CMK (cell line): Measurements from ENCODE around the gene NOTO.
A peak's percentile ranks its signal among the peaks of the same experiment; 100 is the strongest.

ENCODE experiments used
- DNase-seq: peaks from one replicate; pipeline ENCODE4 v3.0.0-alpha.2; 2010; ENCODE audit warnings: low read depth

The NOTO gene

DNA sequence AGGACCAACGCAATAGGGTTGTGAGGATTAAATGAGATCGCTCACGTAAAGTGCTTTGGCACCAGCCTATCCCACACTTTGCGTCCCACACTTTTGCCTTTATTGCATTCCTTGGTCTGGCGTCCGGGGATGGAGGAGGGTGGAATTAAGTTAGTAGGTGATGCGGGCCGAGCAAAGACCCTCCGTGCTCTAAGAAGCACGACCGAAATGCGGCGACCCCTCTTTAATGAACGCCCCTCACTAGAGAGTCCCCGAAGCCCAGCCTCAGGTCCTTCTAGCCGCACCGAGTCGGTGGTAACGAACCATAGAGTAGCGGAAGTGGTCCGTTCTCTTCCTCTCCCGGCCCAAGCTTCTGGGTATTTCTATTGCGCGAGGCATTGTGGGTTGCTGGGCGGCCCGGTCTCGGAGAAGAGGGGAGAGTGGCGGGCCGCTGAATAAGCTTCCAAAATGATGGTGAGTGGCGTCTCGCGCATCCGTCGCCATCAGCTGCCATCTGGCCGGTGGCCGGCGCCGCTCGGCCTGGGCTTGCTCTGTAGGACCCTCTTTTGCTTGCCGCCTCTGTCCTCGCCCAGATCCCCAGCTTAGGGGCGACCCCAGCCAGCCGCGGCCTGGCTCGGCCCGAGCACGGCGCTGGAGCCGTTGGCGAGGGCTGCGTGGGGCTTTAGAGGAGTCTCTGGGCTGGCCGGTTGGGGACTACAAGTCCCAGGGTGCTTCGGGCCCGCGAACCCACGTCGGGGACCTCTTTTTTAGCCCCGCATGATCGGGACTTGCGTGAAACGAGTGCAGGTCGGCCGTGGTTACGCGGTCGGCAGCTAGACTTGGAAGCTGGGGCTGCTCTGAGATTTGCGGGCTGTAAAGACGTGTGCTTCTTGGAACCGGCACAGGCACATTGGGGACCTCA lies 31.8 kb downstream of the NOTO start, which contains the start of gene CCT7:
Gene CCT7 (plus strand): TSS at position 377 of the 901 bp plus-strand sequence. CDS start 71 bp downstream, at position 448.
- peak; percentile 78 for DNase-seq

DNA sequence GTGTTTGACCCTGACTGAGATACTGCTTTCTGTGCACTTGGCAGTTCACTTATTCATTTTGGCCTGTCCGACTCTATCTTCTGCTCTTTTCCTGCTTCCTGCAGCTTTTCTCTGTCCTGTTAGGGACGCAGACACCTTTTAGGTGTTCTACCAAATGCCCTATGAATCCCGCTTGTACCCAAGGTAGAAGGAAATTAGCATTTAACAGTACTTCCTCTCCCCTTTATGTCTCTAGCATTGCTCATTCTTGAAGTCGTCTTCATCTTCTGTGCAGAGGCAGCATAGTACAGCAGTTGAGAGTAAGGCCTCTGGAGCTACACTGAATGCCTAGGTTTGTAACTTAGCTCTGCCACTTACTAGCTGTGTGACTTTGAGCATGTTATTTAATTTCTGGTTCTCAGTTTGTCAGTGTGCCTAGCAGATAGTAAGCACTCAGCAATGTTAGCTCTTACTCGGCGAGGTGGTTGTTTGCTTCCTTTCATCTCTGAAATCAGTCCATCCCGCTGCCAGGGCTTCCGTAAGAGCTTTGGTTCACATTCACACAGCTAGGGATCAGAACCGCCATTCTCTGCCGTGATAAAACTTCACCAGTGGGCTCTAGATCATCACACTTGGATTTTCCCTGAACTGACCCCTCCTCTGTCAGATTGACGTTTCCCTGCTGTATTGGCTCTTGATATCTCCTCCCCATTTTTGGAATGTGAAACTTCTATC lies 33.1 kb downstream of the NOTO start:
- DNase-seq, result no peak

DNA sequence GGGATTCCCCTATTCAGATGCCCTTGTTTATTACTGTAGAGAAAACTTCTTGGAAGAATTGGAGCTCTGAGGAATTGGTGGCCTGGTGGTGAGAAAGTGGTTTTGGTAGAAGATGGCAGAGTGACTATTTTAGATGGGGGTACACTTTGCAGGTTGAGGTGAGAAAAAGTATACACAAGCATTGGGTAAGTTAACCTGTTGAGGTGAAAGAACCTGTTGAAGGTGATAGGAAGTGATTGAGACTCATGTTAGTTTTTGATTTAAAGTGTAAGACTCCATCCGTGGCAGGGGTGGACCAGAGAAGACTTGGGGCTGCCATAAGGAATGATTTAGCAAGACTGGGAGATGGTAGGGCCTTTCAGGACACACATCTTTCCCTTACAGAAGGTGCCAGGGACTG lies 34.8 kb downstream of the NOTO start:
- no peak for DNase-seq

DNA sequence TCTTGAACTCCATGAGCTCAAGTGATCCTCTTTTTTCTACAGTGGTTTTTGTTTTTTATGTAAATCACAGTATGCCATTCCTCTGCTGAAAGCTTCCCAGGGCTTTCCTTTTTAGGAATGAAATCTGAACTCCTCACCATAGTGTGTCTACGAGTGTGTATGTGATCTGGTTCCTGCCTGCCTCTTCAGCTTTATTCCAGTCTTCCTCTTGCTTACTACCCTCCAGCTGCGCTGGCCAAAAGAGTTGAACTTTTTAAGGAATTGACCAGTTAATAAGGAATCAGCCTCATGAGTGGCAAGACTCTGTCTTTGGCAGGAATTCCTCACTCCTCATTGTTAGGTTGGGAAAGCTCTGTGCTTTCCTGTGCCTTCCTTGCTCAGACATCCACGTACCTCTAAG lies 35.8 kb downstream of the NOTO start:
- DNase-seq, result no peak

DNA sequence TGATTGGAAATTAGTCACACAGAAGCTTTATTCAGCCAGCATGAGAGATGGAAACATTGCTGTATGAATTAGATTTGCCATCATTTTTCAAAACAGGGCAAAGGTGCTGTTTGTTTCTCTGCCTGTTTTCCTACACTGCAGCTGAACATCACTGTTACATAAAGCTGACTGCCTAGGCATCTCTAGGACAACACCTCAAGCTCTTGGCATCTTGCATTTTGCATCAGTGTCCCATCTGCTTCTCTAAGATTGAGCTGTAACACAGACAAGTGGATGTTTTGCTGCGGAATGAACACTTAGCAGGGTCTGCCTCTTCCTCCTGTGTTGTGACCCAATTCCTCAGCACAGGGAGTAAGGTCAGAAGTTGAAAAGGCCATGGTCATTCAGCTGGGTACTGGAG lies 36.6 kb downstream of the NOTO start:
- no peak for DNase-seq

DNA sequence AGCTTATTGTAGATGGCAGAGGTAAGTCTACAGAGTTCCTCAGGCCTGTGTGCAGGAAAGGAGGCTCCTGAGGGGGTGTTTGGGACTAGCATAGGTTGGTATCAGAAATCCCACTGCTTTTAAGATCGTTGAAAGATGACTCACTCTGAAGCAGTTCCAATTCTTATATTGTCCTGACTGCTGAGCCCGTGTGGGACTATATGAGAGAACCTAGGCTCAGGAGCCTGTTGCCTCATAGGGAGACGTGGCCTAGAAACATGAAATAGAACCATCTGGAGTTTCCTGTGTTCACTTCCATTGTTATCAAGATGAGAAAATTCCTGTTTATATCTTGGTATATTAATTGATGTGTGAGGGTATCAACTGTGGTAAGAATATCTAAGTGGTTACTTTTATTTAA lies 37.4 kb downstream of the NOTO start:
- DNase-seq, result no peak

DNA sequence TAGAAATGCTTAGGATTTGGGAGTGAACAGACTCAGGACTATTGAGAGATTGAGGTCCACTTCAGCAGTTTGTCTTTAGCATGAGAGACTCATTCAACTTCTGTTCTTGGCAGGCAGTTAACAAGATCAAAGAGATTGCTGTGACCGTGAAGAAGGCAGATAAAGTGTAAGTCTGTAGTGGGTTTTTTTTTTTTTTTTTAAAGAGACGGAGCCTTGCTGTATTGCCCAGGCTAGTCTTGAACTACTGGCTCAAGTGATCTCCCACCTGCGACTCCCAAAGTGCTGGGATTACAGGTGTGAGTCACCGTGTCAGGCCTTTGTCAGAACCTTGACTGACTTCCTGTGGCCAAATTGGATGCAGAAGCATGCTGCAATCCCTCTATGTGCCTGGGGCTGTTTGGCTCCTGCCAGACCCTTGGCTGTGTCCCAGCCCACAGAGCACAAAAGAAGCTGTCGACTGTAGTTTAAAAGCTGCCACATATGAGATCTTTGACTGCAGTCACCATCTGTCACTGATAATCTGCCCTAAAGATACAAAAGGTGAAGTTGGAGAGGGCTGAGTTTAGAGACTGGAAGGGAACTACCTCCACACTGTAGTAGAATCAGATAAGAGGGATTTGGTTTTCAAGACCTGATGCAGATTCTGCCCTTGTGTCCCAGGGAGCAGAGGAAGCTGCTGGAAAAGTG lies 41.7 kb downstream of the NOTO start:
- no peak for DNase-seq

DNA sequence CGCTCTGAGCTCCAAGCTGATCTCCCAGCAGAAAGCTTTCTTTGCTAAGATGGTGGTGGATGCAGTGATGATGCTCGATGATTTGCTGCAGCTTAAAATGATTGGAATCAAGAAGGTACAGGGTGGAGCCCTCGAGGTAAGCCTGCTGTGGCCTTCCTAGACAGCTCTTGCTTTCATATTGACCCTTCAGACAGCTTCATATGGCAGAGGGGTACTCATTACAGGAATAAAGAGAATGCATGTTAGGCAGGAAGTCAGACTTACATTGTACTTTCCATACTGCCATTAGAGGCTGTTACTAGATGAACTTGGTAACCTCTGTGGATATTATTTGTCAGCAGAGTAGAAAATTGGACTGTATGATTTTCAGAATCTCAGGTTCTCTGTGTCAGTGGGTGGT lies 42.2 kb downstream of the NOTO start:
- DNase-seq, result no peak

DNA sequence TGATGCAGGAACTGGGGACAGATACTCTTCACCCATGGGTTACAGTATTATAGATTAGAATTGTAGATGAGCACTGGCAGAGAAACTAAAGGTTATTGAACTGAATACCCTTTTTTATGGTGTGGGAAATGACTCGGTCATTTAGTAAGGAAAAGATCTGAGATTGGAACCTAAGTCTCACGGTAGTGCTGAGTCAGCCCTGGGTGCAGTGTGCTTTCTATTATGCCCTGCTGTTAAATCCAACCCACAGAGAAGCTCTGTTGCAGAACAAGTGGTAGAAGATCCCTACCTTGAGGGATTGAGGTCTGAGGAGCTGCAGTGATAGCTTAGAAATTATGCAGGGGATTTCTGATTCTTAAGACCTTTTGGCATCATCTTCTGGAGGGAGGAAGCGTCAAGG lies 44.5 kb downstream of the NOTO start:
- no peak for DNase-seq

DNA sequence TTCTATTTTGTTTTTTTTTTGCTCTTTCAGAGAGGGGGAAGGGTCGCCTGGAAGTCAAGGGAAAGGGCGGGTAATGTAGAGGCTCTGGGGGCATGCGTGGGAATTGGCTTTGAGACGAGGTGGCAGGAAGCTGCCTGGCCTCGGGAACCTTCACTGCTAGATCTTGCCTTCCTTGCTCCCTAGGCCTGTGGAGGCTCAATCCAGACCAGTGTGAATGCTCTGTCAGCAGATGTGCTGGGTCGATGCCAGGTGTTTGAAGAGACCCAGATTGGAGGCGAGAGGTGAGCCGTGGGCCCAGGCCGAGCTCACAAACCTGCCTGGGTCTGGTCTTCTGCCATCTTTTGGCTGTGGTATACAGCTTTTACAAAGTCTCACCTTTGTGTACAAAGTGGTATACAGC lies 47.3 kb downstream of the NOTO start:
- no peak for DNase-seq

DNA sequence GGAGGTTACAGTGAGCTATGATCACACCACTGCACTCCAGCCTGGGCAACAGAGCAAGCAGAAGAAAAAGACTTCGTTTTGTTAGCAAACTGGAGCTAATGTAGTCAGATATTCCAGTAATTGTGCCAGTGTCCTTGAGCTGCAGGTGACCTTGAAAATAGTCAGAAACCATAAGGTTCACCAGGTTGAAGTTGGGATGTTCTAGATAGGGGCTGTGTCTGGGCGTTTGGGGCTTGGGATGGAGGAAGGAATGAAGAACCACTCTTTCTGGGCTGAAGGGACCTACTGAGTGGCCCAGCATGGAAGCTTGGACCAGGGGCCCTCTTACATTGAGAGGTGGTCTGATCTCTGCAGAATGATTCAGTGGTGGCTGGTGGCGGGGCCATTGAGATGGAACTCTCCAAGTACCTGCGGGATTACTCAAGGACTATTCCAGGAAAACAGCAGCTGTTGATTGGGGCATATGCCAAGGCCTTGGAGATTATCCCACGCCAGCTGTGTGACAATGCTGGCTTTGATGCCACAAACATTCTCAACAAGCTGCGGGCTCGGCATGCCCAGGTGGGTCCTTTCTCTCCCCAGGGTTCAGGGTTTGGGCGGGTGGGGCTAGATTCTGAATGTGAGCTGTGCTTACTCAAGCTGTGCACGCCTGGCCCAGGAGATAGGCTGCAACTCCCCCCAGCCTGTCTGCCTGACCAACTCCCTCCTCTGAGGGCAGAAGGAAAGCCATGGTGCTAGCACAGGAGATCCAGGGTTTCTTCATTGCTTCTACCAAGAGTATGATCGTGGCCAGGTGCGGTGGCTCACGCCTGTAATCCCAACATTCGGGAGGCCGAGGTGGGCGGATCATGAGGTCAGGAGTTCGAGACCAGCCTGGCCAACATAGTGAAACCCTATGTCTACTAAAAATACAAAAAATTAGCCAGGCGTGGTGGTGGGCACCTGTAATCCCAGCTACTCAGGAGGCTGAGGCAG lies 48.8 kb downstream of the NOTO start:
- DNase-seq, result no peak

DNA sequence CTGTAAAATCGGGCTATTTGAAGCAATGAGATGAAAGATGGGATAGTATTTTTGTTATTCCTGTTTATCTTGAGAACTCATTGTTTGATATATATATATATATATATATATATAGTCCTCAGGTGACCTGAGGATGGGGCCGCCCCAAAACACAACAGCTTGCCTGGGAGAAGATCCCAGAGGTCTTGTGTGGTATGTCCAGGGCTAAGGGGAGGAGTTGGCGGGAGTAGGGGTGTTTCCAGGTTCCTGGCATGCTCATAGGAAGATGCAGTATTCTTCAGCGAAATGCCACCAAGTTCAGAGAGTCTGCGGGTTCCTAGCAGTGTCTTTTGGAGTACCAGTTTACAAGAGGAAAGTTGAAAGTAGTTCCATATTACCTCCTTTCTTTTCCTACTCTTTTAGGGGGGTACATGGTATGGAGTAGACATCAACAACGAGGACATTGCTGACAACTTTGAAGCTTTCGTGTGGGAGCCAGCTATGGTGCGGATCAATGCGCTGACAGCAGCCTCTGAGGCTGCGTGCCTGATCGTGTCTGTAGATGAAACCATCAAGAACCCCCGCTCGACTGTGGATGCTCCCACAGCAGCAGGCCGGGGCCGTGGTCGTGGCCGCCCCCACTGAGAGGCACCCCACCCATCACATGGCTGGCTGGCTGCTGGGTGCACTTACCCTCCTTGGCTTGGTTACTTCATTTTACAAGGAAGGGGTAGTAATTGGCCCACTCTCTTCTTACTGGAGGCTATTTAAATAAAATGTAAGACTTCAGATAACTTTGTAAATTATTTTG lies 50.1 kb downstream of the NOTO start:
- no peak for DNase-seq

DNA sequence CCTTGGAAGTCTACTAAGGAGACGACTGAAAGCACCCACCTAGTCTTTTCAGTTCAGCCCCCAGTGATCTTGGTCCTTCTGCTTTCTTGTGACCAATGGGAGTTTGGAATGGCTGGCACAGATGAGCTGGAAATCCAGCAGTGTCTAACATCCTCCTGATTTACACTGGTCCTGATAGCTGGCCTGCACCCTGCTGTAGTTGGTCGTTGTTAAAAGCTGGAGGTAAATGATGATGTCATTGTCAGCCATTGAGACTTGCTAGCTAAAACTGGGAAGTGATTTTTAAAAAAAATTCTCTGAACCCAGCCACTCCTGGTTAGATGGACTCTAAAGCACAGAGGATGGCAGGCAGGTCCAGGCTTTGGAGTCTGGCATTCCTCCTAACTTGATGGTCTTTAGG lies 51.0 kb downstream of the NOTO start:
- no peak for DNase-seq

DNA sequence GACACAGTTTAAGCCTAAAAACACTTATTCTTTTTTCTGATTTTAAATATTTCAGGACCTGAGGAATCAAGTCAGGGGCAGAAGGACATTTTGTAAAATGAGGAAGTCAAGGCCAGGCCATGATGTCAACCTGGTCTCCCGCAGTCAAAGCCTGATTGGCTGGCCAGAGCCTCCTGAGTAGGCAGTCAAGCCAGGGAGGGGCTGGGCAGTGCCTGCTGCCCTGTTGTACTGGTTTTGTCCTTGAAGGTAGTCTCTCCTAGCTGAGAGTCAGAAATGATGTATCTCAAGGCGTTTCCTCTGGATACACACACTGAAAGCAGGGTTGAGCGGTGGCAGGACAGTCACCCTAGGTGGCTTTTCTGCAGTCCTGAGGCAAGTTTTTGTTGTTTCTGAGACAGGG lies 51.5 kb downstream of the NOTO start:
- no peak for DNase-seq

DNA sequence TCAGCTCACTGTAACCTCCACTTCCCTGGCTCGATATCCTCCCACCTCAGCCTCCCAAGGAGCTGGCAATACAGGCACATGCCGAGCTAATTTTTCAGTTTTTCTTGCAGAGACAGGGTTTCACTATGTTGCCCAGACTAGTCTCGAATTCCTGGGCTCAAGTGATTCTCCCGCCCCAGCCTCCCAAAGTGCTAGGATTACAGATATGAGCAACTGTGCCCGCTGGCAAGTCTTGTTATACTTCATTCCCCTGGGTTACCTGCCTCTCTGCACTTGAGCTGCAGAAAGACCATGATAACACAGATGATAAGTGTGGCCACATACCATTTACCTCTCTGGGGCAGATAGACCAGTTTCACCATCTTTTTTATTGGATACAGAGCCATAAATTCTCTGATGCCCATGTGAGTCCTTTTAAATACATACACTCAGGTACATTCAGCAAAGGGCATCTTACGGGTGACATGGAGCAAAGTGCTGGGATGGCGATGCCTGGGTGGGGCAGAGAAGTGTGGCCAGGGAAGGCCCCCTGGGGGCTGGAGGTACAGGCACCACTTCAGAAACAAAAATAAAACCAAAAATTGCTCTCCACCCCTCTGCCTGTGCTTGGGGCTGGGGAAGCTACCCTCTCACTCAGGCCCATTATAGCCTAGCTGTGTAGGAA lies 52.1 kb downstream of the NOTO start:
- DNase-seq, result no peak

DNA sequence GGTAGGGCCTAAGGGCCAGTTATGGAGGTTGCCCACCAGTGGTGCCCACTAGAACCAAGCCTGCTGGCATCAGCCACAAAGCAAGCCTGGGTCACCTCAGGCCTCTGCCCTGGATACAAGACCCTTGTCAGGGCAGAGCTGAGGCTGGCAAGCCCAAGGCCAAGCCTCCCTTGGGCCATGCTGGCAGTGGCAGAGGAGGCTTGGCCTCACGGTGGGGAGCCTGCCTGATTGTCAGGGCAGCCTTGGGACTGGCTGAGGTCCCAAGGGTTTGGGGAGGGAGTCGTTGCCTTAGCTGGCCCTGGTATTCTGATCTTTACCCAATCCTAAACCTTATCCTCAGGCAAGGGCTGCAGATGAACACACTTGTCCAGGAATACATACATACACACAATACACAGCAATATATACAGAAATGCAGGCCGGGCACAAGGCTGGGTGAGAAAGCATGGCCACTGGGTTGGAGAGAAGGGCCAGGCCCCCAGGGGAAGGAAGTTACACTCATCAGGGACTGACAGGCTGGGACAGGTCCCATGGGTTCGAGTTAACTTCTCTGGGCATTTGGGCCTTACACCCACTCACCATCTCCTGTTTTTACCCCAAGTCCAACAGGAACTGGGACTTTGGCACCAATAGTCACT lies 52.8 kb downstream of the NOTO start:
- no peak for DNase-seq

DNA sequence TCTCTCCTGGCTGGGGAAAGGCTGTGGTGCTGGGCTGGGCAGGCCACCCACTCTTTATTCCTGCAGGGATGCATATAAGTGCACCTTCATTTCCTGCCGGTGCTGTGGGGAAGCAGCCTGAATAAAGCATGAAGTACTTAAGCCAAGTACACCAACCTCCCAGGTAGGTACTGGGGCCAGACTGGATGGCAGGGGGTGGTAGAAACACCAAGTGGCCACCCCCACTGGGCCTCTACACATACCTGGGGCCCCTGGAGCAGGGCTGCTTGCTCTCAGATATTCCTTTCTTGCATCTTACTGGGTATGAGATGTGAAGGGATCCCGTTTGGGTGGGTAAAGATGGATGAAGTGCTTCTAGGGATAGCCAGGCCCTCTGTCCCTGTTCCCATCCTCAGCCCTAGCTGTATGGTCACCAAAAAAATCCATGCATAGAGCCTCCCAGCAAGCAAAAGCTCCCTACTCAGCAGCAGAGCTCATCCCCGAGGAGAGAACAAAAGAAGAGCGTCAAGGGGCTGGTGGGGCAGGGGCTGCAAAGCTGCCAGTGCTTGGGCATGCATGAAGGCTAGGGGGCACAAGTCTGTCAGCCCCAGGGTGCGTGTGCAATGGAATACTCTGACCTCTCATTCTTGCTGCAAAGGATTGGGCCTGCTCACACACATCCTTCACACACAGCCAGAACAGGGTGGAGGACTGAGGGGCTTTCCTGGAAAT lies 53.7 kb downstream of the NOTO start:
- DNase-seq, result no peak

DNA sequence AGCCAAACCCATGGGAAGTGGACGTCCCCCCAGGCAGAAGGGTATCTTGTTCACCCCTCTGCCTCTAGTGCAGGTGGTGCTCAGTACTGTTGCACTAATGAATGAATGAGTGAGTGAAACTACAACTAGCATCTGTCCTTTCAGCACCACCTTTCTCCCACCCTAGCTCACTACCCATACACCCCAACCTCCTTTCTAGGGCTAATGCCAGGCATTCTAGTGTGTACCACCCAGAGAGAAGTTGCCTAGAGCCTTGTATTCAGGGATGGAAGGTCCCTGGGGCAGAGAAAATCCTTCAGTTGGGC lies 54.2 kb downstream of the NOTO start:
- no peak for DNase-seq

DNA sequence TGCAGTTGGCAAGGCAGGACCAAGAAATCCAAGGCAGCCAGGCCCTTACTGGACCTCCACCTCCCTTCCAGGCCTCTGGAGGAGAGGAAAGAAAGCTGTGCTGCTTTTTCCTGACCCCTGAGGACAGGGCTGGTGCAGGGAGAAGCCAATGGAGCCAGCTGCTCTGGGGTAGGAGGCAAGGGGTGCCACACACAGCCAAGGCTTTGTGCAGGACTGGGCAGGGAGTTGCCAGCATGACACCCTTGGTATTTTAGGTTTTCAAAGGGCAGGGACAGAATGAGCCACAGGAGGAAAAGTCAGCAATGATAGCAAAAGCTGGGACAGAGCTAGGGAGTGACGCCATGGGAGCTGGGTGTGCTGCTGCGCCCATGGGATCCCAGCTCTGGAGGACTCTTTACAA lies 54.6 kb downstream of the NOTO start:
- DNase-seq, result no peak
